ENCODE data around the gene RMDN3.

The RMDN3 gene

DNA sequence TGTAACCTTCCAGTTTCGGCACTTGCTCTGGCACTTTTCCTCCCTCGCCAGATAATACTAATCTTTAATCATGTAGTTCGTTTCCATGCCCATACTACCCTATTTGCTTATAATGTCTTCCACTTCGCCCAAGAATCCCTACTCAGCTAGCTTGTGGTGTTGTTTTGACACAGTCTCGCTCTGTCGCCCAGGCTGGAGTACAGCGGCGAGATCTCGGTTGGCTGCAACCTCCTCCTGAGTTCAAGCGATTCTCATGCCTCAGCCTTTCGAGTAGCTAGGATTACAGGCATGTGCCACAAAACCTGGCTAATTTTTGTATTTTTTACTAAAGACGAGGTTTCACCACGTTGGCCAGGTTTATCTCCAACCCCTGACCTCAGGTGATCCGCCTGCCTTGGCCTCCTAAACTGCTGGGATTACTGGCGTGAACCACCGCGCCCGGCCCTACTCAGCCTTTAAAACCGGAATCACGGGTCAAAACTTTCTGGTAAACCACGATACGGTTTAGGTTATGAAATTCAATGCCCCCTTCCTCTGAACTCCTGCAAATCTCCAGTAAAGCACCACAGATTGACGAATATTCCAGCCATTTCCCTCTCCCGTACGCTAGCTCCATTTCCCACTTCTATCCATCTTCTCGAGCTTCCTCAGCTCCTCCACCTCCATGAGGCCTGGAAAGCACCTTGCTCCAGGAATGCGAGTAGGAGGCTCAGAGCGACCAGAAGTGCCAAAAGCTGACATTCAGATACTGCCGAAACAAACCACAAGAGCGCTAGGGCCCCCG, 61.0 kb downstream of the RMDN3 start:
- DNase-seq: no peak

DNA sequence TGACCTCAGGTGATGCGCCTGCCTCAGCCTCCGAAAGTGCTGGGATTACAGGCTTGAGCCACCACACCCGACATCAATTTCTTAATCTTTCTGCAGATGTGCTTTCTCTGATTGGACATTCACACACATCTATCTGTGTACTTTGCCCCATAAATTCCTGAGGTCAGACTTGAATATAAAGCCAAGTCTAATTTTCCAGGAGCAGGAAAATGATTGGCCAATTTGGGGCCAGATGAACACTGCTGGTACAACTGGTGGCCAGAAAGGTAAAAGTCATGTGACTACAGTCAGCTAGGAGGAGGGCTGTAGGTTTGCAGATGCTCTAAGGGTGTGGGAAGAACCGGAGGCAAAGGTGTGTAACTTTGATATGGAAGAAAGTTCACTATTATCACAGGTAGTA, 63.3 kb downstream of the RMDN3 start:
- DNase-seq: no peak

DNA sequence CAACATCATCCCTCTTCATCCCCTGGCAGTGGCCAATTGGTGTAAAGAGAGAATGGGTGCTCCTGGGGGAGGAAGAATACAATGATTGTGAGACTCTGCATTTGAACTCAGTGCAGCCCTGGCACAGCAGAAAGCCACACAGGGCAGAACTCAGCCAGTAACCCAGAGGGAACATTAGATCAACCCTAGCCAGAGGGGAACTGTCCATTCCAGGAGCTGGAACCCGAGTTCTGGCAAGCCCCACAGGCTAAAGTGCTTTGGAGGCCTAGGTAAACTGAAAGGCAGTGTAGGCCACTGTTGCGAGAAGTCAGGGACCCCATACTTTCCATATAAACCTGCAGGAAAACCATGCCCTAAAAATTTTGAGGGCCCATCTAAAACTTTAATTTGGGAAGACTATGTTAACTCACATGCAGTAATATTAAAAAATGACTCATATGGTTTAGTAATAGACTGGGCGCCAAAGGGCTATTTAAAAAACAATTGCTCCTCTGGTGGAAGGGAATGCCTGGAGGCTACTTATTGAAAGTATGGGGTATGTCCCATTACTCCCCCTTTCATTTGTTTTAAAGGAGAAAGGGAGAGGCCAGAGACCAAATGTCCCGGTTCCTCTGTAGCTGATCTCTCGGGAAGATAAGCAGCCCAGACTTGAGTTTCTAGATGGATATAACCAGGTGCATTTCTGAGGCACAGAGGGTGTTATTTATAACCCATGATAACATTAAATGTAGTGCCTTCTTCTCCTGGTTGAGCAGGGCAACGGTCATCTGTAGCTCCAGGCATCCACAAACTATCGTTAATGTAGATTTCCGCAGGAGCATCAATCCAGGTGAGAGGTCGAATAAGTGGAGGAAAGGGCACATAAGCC, 65.9 kb downstream of the RMDN3 start:
- no peak for DNase-seq

Measured in NCI-H1417 (cell line).